Stimulated activated CD8-positive, alpha-beta memory T cell treated with anti-CD3 and anti-CD28 coated beads, Interleukin-12 subunit alpha, Interleukin-12 subunit beta, amount 100 ng/mL, for 4 hours (primary cell): ENCODE data around the gene CAPN7.

ENCODE experiments used
- DNase-seq: peaks from one replicate; pipeline ENCODE4 v3.0.0-alpha.2; 2020; ENCODE audit warnings: low read depth

CAPN7 gene

GRCh38 chr3:15199493-15200105 is 6.4 kb upstream of the CAPN7 start:
- no peak for DNase-seq

GRCh38 chr3:15204005-15204404 is 2.0 kb upstream of the CAPN7 start:
- no peak for DNase-seq

- DNase-seq = no peak
These were observed 538 bp upstream of the CAPN7 start for GRCh38 chr3:15205482-15205933.

- DNase-seq = no peak
These were observed 873 bp downstream of the CAPN7 start for GRCh38 chr3:15206662-15207576.

- no peak for DNase-seq
These were observed 1.9 kb downstream of the CAPN7 start for GRCh38 chr3:15207836-15208504.

GRCh38 chr3:15211937-15212336 is 5.9 kb downstream of the CAPN7 start:
- DNase-seq = no peak

GRCh38 chr3:15214758-15215157 is 8.7 kb downstream of the CAPN7 start:
- no peak for DNase-seq

- no peak for DNase-seq
These were observed 9.9 kb downstream of the CAPN7 start for GRCh38 chr3:15215996-15216395.

GRCh38 chr3:15216501-15216900 is 10.5 kb downstream of the CAPN7 start:
- no peak for DNase-seq

GRCh38 chr3:15217011-15217671 is 11.1 kb downstream of the CAPN7 start:
- DNase-seq = no peak

- no peak for DNase-seq
These were observed 11.8 kb downstream of the CAPN7 start for GRCh38 chr3:15217841-15218267.

GRCh38 chr3:15218689-15219088 is 12.6 kb downstream of the CAPN7 start:
- DNase-seq = no peak

GRCh38 chr3:15220056-15220455 is 14.0 kb downstream of the CAPN7 start:
- DNase-seq = no peak

GRCh38 chr3:15220661-15221060 is 14.6 kb downstream of the CAPN7 start:
- DNase-seq = no peak

GRCh38 chr3:15221574-15222217 is 15.7 kb downstream of the CAPN7 start:
- DNase-seq = no peak

GRCh38 chr3:15223685-15224572 is 17.9 kb downstream of the CAPN7 start:
- no peak for DNase-seq

GRCh38 chr3:15228147-15228546 is 22.1 kb downstream of the CAPN7 start:
- no peak for DNase-seq

- DNase-seq = no peak
These were observed 23.2 kb downstream of the CAPN7 start for GRCh38 chr3:15229262-15229661.

GRCh38 chr3:15241341-15241740 is 35.3 kb downstream of the CAPN7 start:
- DNase-seq = no peak

GRCh38 chr3:15243822-15244482 is 37.9 kb downstream of the CAPN7 start:
- no peak for DNase-seq
